Urinary bladder (tissue), 4 donors: ENCODE measurements around the gene ACTN1. TPM values are rescaled to one million over a fixed set of nuclear protein-coding genes. Genes with fewer than 3 reads are reported as not detected.

ENCODE experiments used
- DNase-seq: peaks from one replicate; pipeline ENCODE4 v3.0.0-alpha.2; 2015; ENCODE audit errors: extremely low spot score
- H3K27ac ChIP-seq: one replicate; pipeline ENCODE4 v1.5.1; 2013; ENCODE audit warnings: low read depth, mild to moderate bottlenecking, moderate library complexity
- H3K36me3 ChIP-seq: one replicate; pipeline ENCODE4 v1.6.1; 2013; ENCODE audit warnings: mild to moderate bottlenecking, moderate library complexity; ENCODE audit not compliant: insufficient read depth
- H3K4me1 ChIP-seq: one replicate; pipeline ENCODE4 v1.6.1; 2013; ENCODE audit warnings: mild to moderate bottlenecking, moderate library complexity; ENCODE audit not compliant: insufficient read depth
- H3K4me3 ChIP-seq: one replicate; pipeline ENCODE4 v1.5.1; 2013; ENCODE audit warnings: low read depth, low read length
- WGBS: extraction: QIAGEN DNeasy Blood & Tissue Kit; methylation state at CpG from one replicate; pipeline ENCODE4 v1.1.7; 2013; 5-methylcytosine and 5-hydroxymethylcytosine counted together
- polyA plus RNA-seq: library from polyadenylated mRNA; stranded (reverse); fragments of 200-250 nt; gene quantifications from one replicate; pipeline ENCODE4 v1.2.3, GENCODE V29; 2013
- total RNA-seq: library from RNA; depleted of rRNA; stranded (reverse); fragments of >200 nt; gene quantifications from one replicate; pipeline ENCODE4 v1.2.3, GENCODE V29; 2014
- donor health status: healthy with polysubstance abuse.
- donor health status: healthy.

The ACTN1 gene
- total and polyA plus RNA-seq, 2 donors = 150 to 723 TPM

DNA sequence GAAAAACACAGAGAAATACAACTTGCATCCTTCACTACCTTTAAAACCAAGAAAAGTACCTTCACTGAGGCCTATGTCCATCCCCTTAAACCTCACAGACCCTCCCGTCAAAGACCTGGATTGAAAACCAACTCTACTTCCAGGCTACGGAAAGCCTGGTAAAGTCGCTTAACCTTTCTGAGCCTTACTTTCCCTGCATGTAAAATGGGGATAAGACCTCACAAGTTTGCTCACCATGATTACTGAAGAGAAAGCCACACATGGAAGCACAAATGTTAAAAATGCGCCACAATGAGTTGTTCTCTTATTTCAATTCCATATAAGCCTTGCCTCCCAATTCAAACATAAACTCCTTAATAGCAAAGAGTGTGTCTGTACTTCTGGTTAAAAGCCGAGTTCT, 8.4 kb downstream of the ACTN1 start:
- Histone ChIP-seq H3K4me1 (peaks cover 3% of the 10 kb centered on the region), H3K27ac (peak overlapping the region; percentile 59)
- WGBS = 48% methylated on average over 5 of the region's 5 CpGs

GRCh38 chr14:68970038-68970612, 9.0 kb downstream of the ACTN1 start:
- Histone ChIP-seq H3K27ac (peak overlapping the region; percentile 69), H3K4me3 (no peak overlapping the region), H3K36me3 (no peaks in the 10 kb centered on the region), H3K4me1 (peaks cover 3% of the 10 kb centered on the region)
- 22% methylated on average over 8 of the region's 8 CpGs for WGBS
- DNase-seq = no peak

More for the DNA sequence above, 8.4 kb downstream of the ACTN1 start:
- no peaks in the 10 kb centered on the region for H3K36me3 ChIP-seq
- H3K4me3 ChIP-seq = no peak overlapping the region
- no peak for DNase-seq

- H3K4me3 ChIP-seq = no peak overlapping the region
These were observed 9.6 kb downstream of the ACTN1 start for GRCh38 chr14:68969278-68970033.

GRCh38 chr14:68968721-68969120, 10.4 kb downstream of the ACTN1 start:
- Histone ChIP-seq H3K4me1 (peaks cover 2% of the 10 kb centered on the region), H3K4me3 (no peak overlapping the region), H3K27ac (no peak overlapping the region), H3K36me3 (no peaks in the 10 kb centered on the region)
- no peak for DNase-seq
- 66% methylated on average over 4 of the region's 4 CpGs for WGBS

More at GRCh38 chr14:68969278-68970033, 9.6 kb downstream of the ACTN1 start:
- no peak for DNase-seq
- WGBS = 20% methylated on average over 12 of the region's 12 CpGs
- Histone ChIP-seq H3K27ac (peak overlapping the region; percentile 69), H3K36me3 (no peaks in the 10 kb centered on the region), H3K4me1 (peaks cover 2% of the 10 kb centered on the region)

DNA sequence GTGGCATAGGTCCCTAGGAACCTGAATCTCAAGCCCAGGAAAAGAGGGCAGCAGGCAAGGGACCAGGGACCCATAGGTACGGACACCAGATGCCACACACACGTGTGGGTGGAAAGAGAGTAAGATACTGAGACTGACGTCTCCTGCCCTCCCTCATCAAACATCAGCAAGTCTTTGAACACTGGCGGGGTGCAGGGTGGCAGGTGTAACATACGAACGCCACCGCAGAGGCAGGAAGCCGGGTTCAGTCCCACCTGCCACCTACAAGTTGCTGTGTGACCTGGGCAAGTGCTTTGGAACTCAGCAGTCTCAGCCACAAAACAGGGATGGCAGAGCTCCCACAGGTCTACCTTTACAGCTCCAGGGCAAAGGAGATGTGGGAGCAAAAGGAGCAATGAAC, 11.1 kb downstream of the ACTN1 start:
- WGBS = 72% methylated on average over 8 of the region's 8 CpGs
- peaks cover 2% of the 10 kb centered on the region for H3K4me1 ChIP-seq
- H3K36me3 ChIP-seq = no peaks in the 10 kb centered on the region
- H3K27ac ChIP-seq = no peak overlapping the region
- H3K4me3 ChIP-seq = no peak overlapping the region
- DNase-seq = no peak

DNA sequence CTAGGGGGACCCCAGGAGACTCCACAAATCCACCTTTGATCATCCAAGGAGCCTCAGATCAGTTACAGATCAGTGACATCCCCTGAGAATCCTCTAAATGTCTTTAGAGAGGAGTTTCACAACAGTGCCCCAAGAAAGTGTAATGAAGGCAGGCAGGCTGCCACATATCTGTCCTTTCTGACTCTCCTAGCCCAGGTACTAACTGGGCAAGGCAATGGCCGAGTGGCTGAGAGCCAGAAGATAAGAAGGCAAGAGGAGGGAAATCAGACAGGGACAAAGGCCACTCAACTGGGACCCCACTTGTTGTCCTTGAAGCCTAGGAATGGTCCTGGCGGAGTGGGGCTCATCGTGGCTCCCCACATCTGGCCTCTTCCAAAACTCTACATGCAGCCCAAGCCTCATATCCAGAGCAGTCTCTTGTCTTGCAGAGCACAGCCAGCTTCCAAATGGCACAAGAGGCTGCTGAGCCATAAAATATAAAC, 11.6 kb downstream of the ACTN1 start:
- DNase-seq = no peak
- no peak overlapping the region for H3K4me3 ChIP-seq
- 75% methylated on average over 3 of the region's 3 CpGs for WGBS

GRCh38 chr14:68966872-68967301, 12.2 kb downstream of the ACTN1 start:
- WGBS = 44% methylated on average over 3 of the region's 3 CpGs
- no peak for DNase-seq
- Histone ChIP-seq H3K4me1 (peaks cover 3% of the 10 kb centered on the region), H3K36me3 (no peaks in the 10 kb centered on the region), H3K27ac (peak overlapping the region; percentile 39), H3K4me3 (no peak overlapping the region)

More for the DNA sequence above, 11.6 kb downstream of the ACTN1 start:
- no peaks in the 10 kb centered on the region for H3K36me3 ChIP-seq
- H3K27ac ChIP-seq = no peak overlapping the region
- H3K4me1 ChIP-seq = peaks cover 3% of the 10 kb centered on the region

- Histone ChIP-seq H3K27ac (no peak overlapping the region), H3K4me3 (no peak overlapping the region), H3K4me1 (peaks cover 3% of the 10 kb centered on the region), H3K36me3 (no peaks in the 10 kb centered on the region)
- no peak for DNase-seq
These were observed 13.8 kb downstream of the ACTN1 start for GRCh38 chr14:68965261-68965761.

DNA sequence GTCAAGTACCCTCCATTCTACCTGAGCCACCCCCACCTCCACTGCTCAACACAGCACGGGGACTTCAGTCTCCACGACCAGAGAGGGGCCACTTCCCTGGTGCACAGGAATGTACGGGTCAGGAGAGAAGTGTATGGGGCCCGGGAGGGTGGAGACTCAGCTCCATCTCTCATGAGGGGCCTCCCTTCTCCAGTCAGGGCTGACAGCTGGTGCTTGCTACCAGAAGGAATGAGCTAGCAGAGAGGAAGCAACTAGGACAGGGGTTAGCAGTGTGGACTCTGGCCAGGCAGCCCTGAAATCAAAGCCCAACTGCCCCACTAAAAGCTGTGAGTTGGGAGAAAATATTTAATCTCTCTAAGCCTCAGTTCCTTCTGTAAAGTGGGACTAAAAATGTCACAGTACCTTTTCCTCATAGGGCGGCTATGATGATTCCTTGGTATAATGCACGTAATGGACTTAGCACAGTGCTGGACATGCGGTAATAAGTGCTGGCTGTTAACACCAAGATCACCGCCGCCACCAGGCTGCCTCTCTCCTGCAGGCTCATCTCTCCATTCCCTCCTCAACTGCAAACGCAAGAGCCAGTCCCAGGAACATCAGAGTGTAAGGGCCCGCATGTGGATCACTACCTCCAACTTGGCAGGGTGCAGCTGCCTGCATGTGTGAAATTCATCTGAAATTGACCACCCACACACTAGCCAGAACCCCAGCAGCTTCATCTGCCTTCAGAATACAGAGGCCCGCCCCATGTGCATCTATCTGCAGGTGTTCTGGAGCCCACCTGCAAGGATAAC, 14.6 kb downstream of the ACTN1 start:
- no peaks in the 10 kb centered on the region for H3K36me3 ChIP-seq
- H3K27ac ChIP-seq = no peak overlapping the region
- 37% methylated on average over 12 of the region's 12 CpGs for WGBS
- no peak for DNase-seq
- peaks cover 3% of the 10 kb centered on the region for H3K4me1 ChIP-seq
- no peak overlapping the region for H3K4me3 ChIP-seq

GRCh38 chr14:68962681-68963080, 16.4 kb downstream of the ACTN1 start:
- H3K4me1 ChIP-seq = peaks cover 3% of the 10 kb centered on the region
- H3K36me3 ChIP-seq = no peaks in the 10 kb centered on the region
- WGBS = 86% methylated on average over 3 of the region's 3 CpGs
- no peak for DNase-seq
- H3K27ac ChIP-seq = no peak overlapping the region
- no peak overlapping the region for H3K4me3 ChIP-seq

DNA sequence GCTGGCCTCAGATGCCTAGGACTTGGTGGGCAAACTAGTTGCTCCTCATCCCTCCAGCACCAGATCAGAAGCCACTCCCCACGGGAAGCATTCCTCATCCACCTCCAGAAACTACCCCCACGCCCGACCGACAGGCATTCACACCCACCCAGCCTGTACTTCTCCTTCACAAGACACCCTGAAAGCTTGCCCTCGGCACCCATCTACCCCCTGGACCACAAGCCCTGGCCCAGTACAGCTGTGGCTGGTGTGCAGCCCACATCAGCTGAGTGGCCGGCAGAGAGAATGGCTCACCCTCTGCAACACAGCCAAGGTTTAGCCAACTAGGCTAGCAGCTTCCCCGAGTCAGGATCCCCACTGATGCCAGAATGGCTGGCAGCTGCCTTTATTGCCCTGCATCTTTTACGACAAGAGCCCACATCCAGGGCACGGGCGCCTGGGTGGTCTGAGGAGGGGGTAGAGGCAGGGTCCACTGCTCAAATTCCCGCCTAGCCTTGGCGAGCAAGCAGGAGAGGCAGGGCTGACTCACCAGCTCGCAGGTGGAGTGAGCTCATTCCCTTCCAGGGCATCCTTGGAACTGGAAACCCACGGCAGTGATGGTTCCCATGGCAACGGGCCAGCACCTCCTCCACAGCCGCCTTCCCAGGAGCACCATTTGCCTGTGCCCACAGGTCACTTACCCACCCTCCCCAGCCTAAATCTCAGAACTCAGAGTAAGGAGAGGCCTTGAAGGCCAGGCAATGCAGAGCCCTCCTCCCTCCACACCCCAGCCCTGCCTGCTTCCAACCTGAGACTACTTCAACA, 17.1 kb downstream of the ACTN1 start:
- Histone ChIP-seq H3K36me3 (no peaks in the 10 kb centered on the region), H3K4me1 (peaks cover 3% of the 10 kb centered on the region), H3K4me3 (no peak overlapping the region), H3K27ac (peak overlapping the region; percentile 6)
- WGBS = 47% methylated on average over 16 of the region's 16 CpGs
- DNase-seq = no peak

DNA sequence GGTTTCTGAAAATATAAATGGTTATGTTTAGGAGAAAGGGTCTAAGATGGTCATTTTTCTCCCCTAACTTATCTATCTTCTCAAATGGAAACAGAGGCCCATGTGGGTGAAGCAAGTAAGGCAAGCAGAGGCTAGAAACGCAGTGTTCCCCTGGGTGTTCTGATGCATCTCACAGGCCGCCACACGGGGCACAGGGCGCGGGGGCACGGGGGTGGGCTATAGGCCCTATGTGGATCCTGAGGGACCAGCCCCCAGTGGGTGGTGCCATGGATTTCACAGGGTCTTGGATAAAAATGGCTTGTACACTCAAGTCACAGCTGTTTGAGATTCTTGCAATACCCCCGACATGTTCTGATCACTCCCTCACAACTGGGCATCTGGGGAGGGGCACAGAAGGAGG, 17.7 kb downstream of the ACTN1 start:
- DNase-seq = no peak
- H3K27ac ChIP-seq = no peak overlapping the region
- 60% methylated on average over 7 of the region's 7 CpGs for WGBS
- no peak overlapping the region for H3K4me3 ChIP-seq
- H3K4me1 ChIP-seq = peaks cover 1% of the 10 kb centered on the region
- no peaks in the 10 kb centered on the region for H3K36me3 ChIP-seq

DNA sequence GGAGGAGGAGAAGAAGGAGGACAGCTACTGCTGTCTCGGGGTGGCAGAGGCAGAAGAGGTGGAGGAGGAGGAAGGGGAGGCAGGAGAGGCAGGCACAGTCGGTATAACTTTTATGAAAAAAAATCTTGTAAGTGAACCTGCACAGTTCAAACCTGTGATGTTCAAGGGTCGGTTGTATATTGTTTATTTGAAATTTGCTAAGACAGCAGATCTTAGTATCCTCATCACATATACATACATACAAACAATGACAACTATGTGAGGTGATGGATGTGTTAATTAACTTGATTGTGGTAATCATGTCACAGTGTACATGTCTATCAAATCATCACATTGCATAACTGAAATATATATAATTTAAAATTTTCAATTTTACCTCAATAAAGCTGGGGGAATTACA, 19.0 kb downstream of the ACTN1 start:
- H3K27ac ChIP-seq = no peak overlapping the region
- 59% methylated on average over 3 of the region's 3 CpGs for WGBS
- DNase-seq = no peak
- no peaks in the 10 kb centered on the region for H3K36me3 ChIP-seq
- H3K4me3 ChIP-seq = no peak overlapping the region
- H3K4me1 ChIP-seq = peaks cover 3% of the 10 kb centered on the region
